Esophagus squamous epithelium (tissue), 4 donors: Measurements from ENCODE around the gene ZMIZ2.

ENCODE experiments used
- CTCF ChIP-seq, 6 experiments: fragments of 450-650 bp in 4 of 6; fragments of 200-600 bp in 2 of 6; sonication (generic) in 2 of 6; IDR thresholded peaks; one replicate each; pipeline ENCODE4 v1.5.1; 2016 to 2019; ENCODE audit warnings: antibody characterized with exemption in 6 of 6, mild to moderate bottlenecking in 4 of 6, moderate library complexity in 4 of 6
- POLR2A ChIP-seq, 4 donors: fragments of 450-650 bp; IDR thresholded peaks; one replicate each; pipeline ENCODE4 v1.6.1; 2017; ENCODE audit warnings: antibody characterized with exemption in 4 of 4, mild to moderate bottlenecking in 4 of 4, moderate library complexity in 3 of 4

GRCh38 chr7:44819292-44819691 is 70.6 kb downstream of the ZMIZ2 start:
- no peak for TF ChIP-seq POLR2A (IDR thresholded peaks at IDR 0.05)
- no peak for TF ChIP-seq CTCF (IDR thresholded peaks at IDR 0.05)
